Stimulated activated CD4-positive, alpha-beta T cell treated with anti-CD3 and anti-CD28 coated beads, Interleukin-2, amount 100 ng/mL, for 4 hours (primary cell): ENCODE measurements around the gene GLYR1.

Experiments
- DNase-seq: peaks from one replicate; pipeline ENCODE4 v3.0.0-alpha.2; 2020; ENCODE audit warnings: low read depth

Gene GLYR1

GRCh38 chr16:4879049-4879448 lies 32.0 kb upstream of the GLYR1 start:
- DNase-seq, result no peak

DNA sequence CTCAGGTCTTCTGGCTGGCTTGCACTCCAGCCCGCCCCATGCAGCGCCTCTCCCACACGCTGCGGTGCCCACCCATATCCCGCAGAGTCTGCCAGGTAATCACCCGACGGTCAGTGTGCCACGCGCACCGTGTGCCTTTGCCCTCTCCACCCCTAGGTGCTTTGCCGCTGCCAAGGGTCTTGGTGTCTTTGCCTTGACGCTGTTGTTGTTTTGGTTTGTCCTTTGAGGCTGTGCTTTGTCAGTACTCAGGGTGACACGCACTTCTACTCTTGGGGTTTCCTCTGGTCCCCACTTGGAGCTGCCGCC lies 30.2 kb upstream of the GLYR1 start:
- no peak for DNase-seq

DNA sequence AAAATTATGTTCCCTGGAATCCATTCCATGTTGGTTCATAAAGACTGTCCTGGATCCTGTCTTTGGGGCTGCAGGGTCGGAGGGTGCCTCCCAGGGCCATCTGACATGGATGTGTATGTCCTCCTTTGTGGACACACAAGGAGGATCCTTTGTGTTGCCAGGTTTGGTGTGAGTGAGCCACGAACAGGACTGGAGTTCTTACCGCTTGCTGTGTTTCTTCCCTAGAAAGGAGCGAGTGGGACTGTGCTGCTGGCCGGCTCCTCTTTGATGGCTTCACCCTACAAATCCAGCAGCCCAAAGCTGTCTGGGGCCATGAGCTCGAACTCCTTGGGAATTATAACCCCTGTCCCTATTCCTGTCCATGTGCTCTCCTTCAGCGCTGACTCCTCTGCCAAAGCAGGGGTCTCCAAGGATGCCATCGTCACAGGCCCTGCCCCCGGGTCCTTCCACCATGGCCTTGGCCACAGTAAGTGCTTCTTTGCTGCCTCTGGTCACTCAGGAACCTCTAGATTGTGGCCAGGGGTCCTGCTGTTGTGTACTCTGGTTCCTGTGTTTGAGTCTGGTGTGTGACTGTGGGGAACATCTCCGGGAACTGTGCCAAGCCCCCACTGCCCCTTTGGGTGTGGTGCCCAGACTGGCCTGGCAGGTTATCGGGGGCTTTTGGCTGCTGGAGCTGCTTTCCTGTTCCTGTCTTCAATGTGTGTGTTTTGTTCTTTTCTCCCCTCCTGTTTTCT lies 29.7 kb upstream of the GLYR1 start:
- DNase-seq, result no peak

- DNase-seq, result no peak
Measured at GRCh38 chr16:4874666-4875065, 27.6 kb upstream of the GLYR1 start.

DNA sequence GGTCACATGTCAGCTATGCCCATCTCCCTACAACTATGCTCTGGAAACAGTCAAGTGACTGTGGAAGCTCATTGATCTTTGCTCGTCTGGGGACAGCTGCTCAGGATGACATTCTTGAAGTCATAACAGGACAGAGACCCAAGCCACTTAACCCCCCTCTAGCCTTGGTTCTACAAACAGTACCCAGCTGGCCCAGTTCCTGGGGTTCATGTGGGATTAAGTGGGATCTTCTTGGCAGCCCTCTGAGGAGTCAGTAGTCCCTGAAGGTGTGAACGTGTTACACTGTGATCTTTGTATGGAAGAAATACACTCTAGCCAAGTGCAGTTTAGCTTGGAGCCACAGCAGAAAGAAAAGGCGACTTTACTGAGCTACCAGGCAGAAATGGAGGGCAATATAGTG lies 26.0 kb upstream of the GLYR1 start:
- no peak for DNase-seq

- no peak for DNase-seq
Measured at GRCh38 chr16:4871071-4871470, 24.0 kb upstream of the GLYR1 start.

DNA sequence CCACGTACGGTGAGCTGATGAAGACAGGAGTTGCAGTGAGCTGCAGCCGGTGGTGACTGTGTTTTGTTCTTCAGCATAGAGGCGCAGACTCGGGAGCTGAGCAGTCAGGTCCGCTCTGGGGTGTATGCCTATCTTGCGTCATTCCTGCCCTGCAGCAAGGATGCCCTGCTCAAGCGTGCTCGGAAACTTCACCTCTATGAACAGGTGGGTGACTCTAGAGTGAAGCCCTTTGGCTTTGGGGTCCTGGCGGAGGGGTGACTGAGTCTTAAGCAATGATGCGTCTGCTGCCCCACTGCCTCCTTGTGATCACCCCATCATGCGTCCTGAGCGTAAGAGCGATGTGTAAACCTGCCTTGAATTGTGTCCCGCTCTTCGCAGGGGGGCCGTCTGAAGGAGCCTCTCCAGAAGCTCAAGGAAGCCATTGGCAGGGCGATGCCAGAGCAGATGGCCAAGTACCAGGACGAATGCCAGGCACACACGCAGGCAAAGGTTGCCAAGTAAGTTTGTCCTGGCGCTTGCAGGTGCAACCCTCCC lies 23.1 kb upstream of the GLYR1 start:
- no peak for DNase-seq

- no peak for DNase-seq
Measured at GRCh38 chr16:4869147-4869805, 22.2 kb upstream of the GLYR1 start.

GRCh38 chr16:4868535-4868934 lies 21.4 kb upstream of the GLYR1 start:
- no peak for DNase-seq

- no peak for DNase-seq
Measured at GRCh38 chr16:4868026-4868425, 20.9 kb upstream of the GLYR1 start.

- no peak for DNase-seq
Measured at GRCh38 chr16:4866586-4866985, 19.5 kb upstream of the GLYR1 start.

DNA sequence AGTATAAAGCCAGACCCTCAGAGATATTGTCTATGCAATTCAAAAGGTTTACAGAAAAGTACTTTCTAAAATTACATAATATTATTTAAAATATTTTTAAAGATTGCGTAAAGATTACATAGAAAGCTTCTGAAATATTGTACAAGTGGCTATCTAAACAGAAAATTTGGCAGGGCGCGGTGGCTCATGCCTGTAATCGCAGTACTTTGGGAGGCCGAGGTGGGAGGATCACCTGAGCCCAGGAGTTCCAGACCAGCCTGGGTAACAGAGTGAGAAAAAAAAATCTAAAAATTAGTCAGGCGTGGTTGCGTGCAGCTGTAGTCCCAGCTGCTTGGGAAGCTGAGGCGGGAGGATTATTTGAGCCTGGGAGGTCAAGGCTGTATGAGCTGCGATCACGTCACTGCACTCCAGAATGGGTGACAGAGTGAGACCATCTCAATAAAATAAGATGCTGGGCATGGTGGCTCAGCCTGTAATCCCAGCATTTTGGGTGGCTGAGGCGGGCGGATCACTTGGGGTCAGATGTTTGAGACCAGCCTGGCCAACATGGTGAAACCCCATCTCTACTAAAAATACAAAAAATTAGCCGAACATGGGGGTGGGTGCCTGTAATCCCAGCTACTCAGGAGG lies 18.3 kb upstream of the GLYR1 start:
- DNase-seq, result no peak

GRCh38 chr16:4864728-4865127 lies 17.6 kb upstream of the GLYR1 start:
- DNase-seq, result no peak

DNA sequence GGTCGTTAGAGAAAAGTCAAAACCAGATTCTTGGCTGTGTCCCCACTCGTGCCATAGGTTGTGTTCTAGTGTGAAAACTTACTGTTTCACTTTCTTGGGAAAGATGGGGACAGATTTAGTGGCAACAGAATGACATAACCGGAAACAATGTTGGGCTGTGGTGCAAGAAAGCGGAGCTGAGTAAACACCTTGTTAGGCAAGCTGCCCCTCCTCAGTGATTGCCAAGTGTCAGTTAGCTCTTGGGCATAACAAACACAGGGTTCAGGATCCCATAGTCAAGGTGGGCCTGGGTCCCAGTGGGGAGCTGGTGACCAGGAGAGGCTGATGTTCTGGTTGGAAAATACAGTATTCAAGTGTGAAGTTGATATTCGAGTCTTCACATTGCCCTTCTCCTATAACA lies 15.6 kb upstream of the GLYR1 start:
- no peak for DNase-seq

GRCh38 chr16:4860727-4861342 lies 13.7 kb upstream of the GLYR1 start:
- DNase-seq, result no peak

DNA sequence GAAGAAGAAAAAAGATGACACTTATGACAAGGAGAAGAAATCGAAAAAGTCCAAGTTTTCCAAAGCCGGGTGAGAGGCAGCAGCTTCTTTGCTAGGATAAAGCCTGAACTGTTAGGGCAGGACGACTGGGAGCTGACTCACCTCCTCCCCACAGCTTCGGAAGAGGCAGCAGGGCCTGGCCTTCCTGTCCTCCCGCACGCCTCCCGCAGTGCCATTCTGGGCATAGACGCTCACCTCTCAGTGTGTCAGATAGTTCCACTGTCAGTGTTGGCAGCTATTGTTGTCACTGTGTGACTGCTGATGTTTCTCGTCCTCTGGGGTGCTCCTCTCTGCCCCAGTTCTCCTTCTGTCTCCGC lies 12.8 kb upstream of the GLYR1 start:
- no peak for DNase-seq

DNA sequence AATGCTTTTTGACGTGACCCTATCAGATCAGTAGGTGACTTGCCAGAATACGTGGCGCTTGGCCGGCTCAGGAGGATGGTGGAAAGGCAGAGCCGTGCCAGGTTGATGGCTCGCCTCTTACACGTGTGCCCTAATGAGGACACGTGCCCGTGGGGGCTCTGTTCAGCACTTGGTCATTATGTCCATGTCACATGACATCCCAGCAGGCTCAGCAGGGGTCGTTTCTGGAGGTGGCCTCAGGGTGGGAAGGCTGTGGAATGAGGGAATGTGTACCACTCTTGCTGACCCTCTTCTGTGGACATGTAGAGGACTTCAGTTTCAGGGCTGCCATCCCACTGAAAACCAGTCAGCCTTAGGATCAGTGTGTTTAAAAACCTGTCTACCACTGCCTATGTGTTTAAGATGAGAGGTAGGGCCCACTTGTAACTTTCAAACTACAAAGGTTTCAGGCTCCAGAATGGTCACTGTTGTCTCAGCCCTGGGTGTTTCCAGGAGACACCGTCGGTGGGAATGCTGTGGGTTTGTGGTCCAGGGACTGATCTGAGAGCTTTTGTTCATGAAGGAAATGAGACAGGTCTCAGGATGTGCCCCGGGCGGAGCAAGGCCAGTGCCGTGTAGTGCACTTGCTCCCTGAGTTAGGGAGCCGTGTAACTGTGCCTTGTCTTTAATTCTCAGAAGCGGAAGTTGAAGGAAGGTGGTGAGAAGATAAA lies 12.3 kb upstream of the GLYR1 start:
- no peak for DNase-seq

DNA sequence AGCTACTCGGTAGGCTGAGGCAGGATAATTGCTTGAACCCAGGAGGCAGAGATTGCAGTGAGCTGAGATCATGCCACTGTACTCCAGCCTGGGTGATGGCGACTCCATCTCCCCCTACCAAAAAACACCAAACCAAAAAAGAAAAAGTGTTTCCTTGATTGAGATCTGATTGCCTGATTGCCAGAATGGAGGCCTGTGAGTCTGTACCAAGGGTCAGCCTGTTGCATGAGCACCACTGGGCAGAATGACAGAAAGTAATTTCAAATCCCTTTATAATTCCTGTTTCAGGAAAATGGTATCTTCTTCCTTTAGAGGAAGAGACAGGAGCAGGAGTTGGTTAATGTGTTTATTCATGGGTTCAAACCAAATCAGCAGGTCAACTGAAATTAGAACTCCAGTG lies 8.7 kb upstream of the GLYR1 start:
- no peak for DNase-seq

DNA sequence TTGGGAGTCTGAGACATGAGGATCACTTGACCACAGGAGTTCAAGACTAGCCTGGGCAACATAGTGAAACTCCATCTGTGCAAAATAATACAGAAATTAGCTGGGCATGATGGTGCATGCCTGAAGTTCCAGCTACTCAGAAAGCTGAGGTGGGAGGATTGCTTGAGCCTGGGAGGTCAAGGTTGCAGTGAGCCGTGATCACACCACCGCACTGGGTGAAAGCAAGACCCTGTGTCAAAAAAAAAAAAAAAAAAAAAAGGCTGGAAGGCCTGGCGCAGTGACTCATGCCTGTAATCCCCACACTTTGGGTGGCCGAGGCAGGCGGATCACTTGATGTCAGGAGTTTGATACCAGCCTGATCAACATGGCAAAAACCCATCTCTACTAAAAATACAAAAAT lies 8.3 kb upstream of the GLYR1 start:
- DNase-seq, result no peak

GRCh38 chr16:4852221-4852872 lies 5.3 kb upstream of the GLYR1 start:
- DNase-seq, result no peak

DNA sequence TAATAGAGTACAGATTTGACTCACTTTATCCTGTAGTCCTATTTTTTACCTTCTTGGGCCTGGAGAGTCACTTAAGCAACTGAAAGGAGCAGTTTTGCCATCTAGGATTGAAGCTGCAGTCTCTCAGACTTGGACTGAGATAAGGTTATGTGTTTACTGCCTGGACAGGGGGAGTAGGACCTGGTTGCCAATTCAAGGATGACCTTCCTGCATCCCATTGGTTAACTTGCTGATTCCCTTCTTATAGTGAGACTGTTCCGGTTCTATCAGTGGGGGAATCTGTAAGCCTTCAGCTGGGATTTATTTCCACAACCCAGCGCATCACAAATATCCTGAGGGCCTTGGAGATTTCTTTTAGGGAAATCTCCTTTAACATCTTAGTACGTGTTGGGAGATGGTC lies 3.1 kb upstream of the GLYR1 start:
- DNase-seq, result no peak
